Endothelial cell (in vitro differentiated cells): ENCODE results near the gene SFSWAP. TPM values are rescaled to one million over a fixed set of nuclear protein-coding genes. Genes with fewer than 3 reads are reported as not detected.

Experiments used
- DNase-seq: peaks from one replicate; pipeline ENCODE4 v3.0.0; 2021; ENCODE audit warnings: low spot score
- H3K27ac Mint-ChIP-seq: one replicate; pipeline ENCODE4 v1.8.0; 2021; ENCODE audit warnings: mixed read lengths, inconsistent platforms; ENCODE audit not compliant: unreplicated experiment
- H3K27me3 Mint-ChIP-seq: one replicate; pipeline ENCODE4 v1.8.0; 2021; ENCODE audit warnings: mild to moderate bottlenecking, moderate library complexity, mixed read lengths, inconsistent platforms; ENCODE audit not compliant: unreplicated experiment
- H3K36me3 Mint-ChIP-seq: one replicate; pipeline ENCODE4 v1.8.0; 2021; ENCODE audit warnings: mild to moderate bottlenecking, low read depth, mixed read lengths, inconsistent platforms; ENCODE audit not compliant: unreplicated experiment
- H3K4me1 Mint-ChIP-seq: one replicate; pipeline ENCODE4 v1.8.0; 2021; ENCODE audit warnings: mild to moderate bottlenecking, mixed read lengths, inconsistent platforms; ENCODE audit not compliant: unreplicated experiment
- H3K4me3 Mint-ChIP-seq: one replicate; pipeline ENCODE4 v1.8.0; 2021; ENCODE audit warnings: mild to moderate bottlenecking, mixed read lengths, inconsistent platforms; ENCODE audit not compliant: unreplicated experiment
- H3K9me3 Mint-ChIP-seq: one replicate; pipeline ENCODE4 v1.8.0; 2021; ENCODE audit warnings: mixed read lengths, inconsistent platforms; ENCODE audit not compliant: unreplicated experiment
- total RNA-seq: library from RNA; stranded (reverse); fragmentation: NEBNext Ultra II Directional; extraction: Animal tissue kit (Norgen Biotek cat#: 25700); gene quantifications from one replicate; pipeline ENCODE4 v1.2.1, GENCODE V29; 2021; ENCODE audit not compliant: unreplicated experiment
- TF ChIP-seq, protein P1 (sequence below): fragments of 200-600 bp; sonication (generic); IDR thresholded peaks from one replicate; pipeline ENCODE4 v1.5.0; 2021; ENCODE audit warnings: antibody characterized with exemption; ENCODE audit not compliant: unreplicated experiment

Gene SFSWAP
- total RNA-seq, 1 donor from 2014 or later, result 56.3 TPM

GRCh38 chr12:131721548-131721947 is 10.7 kb downstream of the SFSWAP start:
- no peak for DNase-seq
- Mint-ChIP-seq H3K4me3 (no peak overlapping the region), H3K4me1 (peaks cover 14% of the 10 kb centered on the region), H3K9me3 (no peaks in the 10 kb centered on the region), H3K27ac (no peak overlapping the region), H3K36me3 (peaks cover 44% of the 10 kb centered on the region), H3K27me3 (no peaks in the 10 kb centered on the region)
- TF ChIP-seq, protein P1, sequence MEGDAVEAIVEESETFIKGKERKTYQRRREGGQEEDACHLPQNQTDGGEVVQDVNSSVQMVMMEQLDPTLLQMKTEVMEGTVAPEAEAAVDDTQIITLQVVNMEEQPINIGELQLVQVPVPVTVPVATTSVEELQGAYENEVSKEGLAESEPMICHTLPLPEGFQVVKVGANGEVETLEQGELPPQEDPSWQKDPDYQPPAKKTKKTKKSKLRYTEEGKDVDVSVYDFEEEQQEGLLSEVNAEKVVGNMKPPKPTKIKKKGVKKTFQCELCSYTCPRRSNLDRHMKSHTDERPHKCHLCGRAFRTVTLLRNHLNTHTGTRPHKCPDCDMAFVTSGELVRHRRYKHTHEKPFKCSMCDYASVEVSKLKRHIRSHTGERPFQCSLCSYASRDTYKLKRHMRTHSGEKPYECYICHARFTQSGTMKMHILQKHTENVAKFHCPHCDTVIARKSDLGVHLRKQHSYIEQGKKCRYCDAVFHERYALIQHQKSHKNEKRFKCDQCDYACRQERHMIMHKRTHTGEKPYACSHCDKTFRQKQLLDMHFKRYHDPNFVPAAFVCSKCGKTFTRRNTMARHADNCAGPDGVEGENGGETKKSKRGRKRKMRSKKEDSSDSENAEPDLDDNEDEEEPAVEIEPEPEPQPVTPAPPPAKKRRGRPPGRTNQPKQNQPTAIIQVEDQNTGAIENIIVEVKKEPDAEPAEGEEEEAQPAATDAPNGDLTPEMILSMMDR, result no peak

- Mint-ChIP-seq H3K27ac (no peak overlapping the region), H3K27me3 (no peaks in the 10 kb centered on the region), H3K4me3 (no peak overlapping the region), H3K36me3 (peaks cover 38% of the 10 kb centered on the region), H3K9me3 (no peaks in the 10 kb centered on the region), H3K4me1 (peaks cover 14% of the 10 kb centered on the region)
- DNase-seq, result no peak
- TF ChIP-seq, protein P1, result no peak
Observed at GRCh38 chr12:131723532-131723931, 12.6 kb downstream of the SFSWAP start.

- Mint-ChIP-seq H3K9me3 (no peaks in the 10 kb centered on the region), H3K4me1 (peaks cover 18% of the 10 kb centered on the region), H3K27me3 (no peaks in the 10 kb centered on the region), H3K27ac (no peak overlapping the region), H3K4me3 (peak overlapping the region; percentile 73), H3K36me3 (peaks cover 37% of the 10 kb centered on the region)
- TF ChIP-seq, protein P1, result no peak
- no peak for DNase-seq
Observed at GRCh38 chr12:131724534-131724933, 13.6 kb downstream of the SFSWAP start.

GRCh38 chr12:131725503-131725902 is 14.6 kb downstream of the SFSWAP start:
- H3K9me3 Mint-ChIP-seq, result no peaks in the 10 kb centered on the region
- peaks cover 19% of the 10 kb centered on the region for H3K4me1 Mint-ChIP-seq
- peaks cover 36% of the 10 kb centered on the region for H3K36me3 Mint-ChIP-seq

DNA sequence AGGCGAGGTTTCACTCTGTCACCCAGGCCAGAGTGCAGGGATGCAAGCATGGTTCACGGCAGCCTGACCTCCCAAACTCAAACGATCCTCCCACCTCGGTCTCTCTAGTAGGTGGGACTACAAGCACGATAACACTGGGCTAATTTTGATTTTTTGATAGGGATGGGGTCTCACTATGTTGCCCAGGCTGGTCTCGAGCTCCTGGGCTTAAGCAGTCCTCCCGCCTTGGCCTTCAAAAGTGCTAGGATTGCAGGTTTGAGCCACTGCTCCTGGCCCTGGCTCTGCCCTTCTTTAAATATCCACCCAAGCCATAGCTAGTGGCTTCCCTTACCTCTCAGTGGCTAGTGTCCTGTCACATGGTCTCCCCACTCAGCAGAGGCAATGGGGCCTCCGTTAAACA is 17.8 kb downstream of the SFSWAP start:
- Mint-ChIP-seq H3K36me3 (peaks cover 43% of the 10 kb centered on the region), H3K27ac (no peak overlapping the region), H3K27me3 (peaks cover 4% of the 10 kb centered on the region), H3K4me1 (peaks cover 9% of the 10 kb centered on the region), H3K9me3 (no peaks in the 10 kb centered on the region), H3K4me3 (no peak overlapping the region)
- TF ChIP-seq, protein P1, result no peak
- DNase-seq, result no peak

More at GRCh38 chr12:131725503-131725902, 14.6 kb downstream of the SFSWAP start:
- no peak overlapping the region for H3K4me3 Mint-ChIP-seq
- TF ChIP-seq, protein P1, result no peak
- DNase-seq, result no peak
- H3K27ac Mint-ChIP-seq, result no peak overlapping the region
- no peaks in the 10 kb centered on the region for H3K27me3 Mint-ChIP-seq
